SH-SY5Y (cell line): ENCODE data around the gene FAM151A.

Source experiments
- GATA2 ChIP-seq: IDR thresholded peaks from 2 replicates; pipeline ENCODE4 v1.6.1; 2011; ENCODE audit warnings: mild to moderate bottlenecking, low read depth, low read length
- GATA3 ChIP-seq: IDR thresholded peaks from 2 replicates; pipeline ENCODE4 v1.6.1; 2011; ENCODE audit warnings: low read depth, mild to moderate bottlenecking, low read length, moderate library complexity

The FAM151A gene

GRCh38 chr1:54600947-54601721, 22.2 kb downstream of the FAM151A start:
- TF ChIP-seq GATA2 (no peak), GATA3 (no peak)

DNA sequence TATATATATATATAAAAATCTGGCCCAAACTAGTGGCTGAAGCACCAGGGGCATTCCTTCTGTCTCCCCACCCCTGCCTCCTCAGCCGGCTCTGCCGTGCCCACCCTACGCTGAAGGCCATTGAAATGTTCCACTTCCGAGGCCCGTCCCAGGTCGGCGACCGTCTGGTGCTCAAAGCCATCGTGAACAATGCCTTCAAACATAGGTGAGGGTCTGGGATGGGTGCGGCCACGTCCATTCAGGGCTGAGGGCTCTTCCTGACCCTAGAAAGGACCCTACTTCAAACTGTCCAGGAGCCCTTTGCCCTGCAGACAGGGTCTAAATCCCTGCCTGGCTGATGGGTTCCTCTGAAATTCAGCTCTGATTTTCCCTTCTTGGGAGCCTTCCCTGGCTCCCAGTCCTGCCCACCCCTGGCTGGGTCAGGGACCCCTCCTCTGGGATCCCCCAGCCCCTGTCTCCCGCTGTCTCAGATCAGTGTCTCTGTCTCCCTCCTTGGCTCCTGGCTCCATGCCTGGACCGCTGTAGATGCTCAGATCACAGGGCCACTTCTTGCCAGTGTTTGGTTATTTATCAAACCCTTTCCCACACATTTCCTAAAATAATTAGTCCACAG, 24.0 kb downstream of the FAM151A start:
- no peak for TF ChIP-seq GATA3
- TF ChIP-seq GATA2 = no peak

- TF ChIP-seq GATA3 (no peak), GATA2 (no peak)
These were observed 25.8 kb downstream of the FAM151A start for GRCh38 chr1:54597455-54598030.

DNA sequence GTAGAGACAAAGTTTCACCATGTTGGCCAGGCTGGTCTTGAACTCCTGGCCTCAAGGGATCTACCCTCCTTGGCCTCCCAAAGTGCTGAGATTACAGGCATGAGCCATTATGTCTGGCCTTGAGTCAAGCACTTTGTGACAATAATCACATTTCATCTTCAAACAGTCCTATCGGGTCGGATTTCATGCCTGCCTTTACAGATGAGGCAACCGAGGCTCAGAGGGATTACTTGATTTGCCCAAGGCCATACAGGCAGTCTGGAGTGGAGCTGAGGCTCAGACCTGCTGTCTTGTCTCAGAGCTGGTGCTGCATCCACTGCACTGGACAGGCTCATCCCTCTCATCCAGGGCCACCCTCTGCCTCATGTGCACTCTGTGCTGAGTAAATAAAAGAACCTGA, 26.6 kb downstream of the FAM151A start:
- TF ChIP-seq GATA2 = no peak
- TF ChIP-seq GATA3 = no peak

- TF ChIP-seq GATA3 (no peak), GATA2 (no peak)
These were observed 27.3 kb downstream of the FAM151A start for GRCh38 chr1:54595956-54596498.

DNA sequence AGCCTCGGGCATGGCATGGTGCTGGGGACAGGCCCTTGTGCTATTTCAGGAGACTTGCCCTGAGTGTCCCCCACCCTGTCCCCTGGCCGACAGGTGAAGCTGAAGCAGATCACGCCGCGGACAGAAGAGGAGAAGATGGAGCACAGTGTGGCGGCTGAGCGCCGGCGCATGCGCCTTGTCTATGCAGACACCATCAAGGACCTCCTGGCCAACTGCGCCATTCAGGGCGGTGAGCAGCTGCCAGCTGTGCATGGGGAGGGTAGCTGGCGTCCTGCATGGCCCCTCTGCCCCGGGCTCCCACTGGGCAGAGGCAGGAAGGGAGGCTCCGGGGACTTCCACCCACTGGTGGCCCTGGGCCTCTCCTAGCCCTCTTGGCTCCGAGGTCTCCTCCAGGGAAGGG, 28.9 kb downstream of the FAM151A start:
- TF ChIP-seq GATA3 = no peak
- TF ChIP-seq GATA2 = no peak

- TF ChIP-seq GATA3 (no peak), GATA2 (no peak)
These were observed 29.7 kb downstream of the FAM151A start for GRCh38 chr1:54593571-54594160.

DNA sequence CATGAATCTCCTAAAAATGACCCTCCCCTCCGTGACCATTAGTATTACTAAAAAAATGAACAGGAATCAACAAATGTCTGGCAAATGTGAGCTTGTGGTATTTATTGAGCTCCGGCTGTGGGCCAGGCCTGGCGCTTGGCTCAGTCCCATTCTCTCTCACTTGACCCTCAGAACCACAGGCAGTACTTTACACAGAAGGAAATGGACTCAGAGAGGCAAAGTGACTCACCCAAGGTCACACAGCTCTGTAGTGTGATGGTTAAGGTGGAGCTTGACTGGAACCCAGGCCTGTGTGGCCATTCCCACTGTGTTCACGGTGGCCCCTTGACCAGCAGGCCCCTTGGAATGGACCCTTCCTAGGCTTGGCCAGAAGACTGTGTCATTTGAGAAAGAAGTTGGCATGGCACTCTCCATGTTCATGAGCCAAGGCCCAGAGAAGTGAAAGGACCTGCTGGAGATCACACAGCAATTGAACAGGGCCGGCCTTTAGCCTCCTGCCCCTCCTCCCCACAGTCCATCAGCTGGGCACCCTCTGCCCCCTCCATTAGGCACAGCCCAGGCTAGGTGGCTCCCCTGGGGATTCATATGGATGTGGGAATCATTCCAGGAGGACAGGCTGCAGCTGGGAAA, 32.1 kb downstream of the FAM151A start:
- TF ChIP-seq GATA3 (no peak), GATA2 (no peak)

- no peak for TF ChIP-seq GATA3
- no peak for TF ChIP-seq GATA2
These were observed 34.9 kb downstream of the FAM151A start for GRCh38 chr1:54588377-54588776.

- TF ChIP-seq GATA3 = no peak
- TF ChIP-seq GATA2 = no peak
These were observed 37.9 kb downstream of the FAM151A start for GRCh38 chr1:54585181-54586066.

DNA sequence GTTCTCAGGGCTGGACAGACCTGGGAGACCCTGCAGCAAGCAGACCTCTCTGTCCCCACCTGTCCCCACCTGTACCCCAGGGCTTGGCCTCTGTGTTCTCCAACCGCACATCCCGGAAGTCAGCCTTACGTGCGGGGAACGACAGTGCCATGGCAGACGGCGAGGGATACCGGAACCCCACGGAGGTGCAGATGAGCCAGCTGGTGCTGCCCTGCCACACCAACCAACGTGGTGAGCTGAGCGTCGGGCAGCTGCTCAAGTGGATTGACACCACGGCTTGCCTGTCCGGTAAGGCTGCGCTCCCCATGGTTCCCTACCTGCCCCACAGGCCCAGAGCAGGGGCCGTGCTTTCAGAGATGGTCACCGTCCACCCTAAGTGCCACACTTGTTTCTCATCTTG, 38.8 kb downstream of the FAM151A start:
- TF ChIP-seq GATA3 (no peak), GATA2 (no peak)

GRCh38 chr1:54583871-54584270, 39.5 kb downstream of the FAM151A start:
- TF ChIP-seq GATA3 (no peak), GATA2 (no peak)

DNA sequence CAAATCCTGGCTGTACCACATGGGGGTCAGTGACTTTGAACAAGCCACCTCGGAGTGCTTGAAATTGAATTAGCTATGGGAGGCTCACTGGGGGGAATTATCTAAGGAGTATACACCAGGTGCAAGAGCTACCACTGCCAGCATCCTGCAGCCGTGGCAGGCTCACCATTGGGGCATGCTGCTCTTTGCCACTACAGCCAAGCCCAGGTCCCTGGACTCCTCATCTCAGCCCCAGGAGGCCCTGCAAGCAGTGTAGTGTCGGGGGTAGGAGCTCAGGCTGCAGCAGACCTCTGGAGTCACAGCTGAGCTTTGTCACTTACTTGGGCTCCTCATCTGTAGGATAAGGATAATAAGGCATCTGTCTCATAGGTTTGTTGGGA, 40.0 kb downstream of the FAM151A start:
- no peak for TF ChIP-seq GATA3
- TF ChIP-seq GATA2 = no peak

GRCh38 chr1:54582566-54583306, 40.6 kb downstream of the FAM151A start:
- TF ChIP-seq GATA2 = no peak
- no peak for TF ChIP-seq GATA3

- TF ChIP-seq GATA2 (no peak), GATA3 (no peak)
These were observed 41.7 kb downstream of the FAM151A start for GRCh38 chr1:54581621-54582035.
